Activated naive CD4-positive, alpha-beta T cell treated with anti-CD3 and anti-CD28 coated beads, Interleukin-2, amount 50 U/mL, for 16 hours (primary cell): ENCODE results near the gene POLR2C.
A peak's percentile ranks its signal among the peaks of the same experiment; 100 is the strongest.

Source experiments
- DNase-seq: peaks from one replicate; pipeline ENCODE4 v3.0.0-alpha.2; 2020

POLR2C gene

GRCh38 chr16:57504491-57504890 is 42.0 kb downstream of the POLR2C start:
- DNase-seq, result no peak

GRCh38 chr16:57505169-57505568 is 42.7 kb downstream of the POLR2C start:
- DNase-seq, result no peak

- no peak for DNase-seq
Measured at GRCh38 chr16:57507136-57508034, 44.9 kb downstream of the POLR2C start.

- no peak for DNase-seq
Measured at GRCh38 chr16:57508035-57508425, 45.6 kb downstream of the POLR2C start.

- DNase-seq, result no peak
Measured at GRCh38 chr16:57509231-57509923, 46.9 kb downstream of the POLR2C start.

- DNase-seq, result no peak
Measured at GRCh38 chr16:57510016-57510871, 47.8 kb downstream of the POLR2C start.

GRCh38 chr16:57512296-57513001 is 50.0 kb downstream of the POLR2C start:
- DNase-seq, result no peak

- DNase-seq, result no peak
Measured at GRCh38 chr16:57513371-57514102, 51.1 kb downstream of the POLR2C start.

- DNase-seq, result no peak
Measured at GRCh38 chr16:57514371-57514770, 51.9 kb downstream of the POLR2C start.

GRCh38 chr16:57514791-57515600 is 52.5 kb downstream of the POLR2C start:
- DNase-seq, result no peak

- no peak for DNase-seq
Measured at GRCh38 chr16:57516176-57516725, 53.8 kb downstream of the POLR2C start.

GRCh38 chr16:57516773-57517172 is 54.3 kb downstream of the POLR2C start:
- no peak for DNase-seq

GRCh38 chr16:57517397-57518367 is 55.2 kb downstream of the POLR2C start:
- no peak for DNase-seq

GRCh38 chr16:57518520-57518919 is 56.0 kb downstream of the POLR2C start:
- no peak for DNase-seq

GRCh38 chr16:57518922-57519321 is 56.4 kb downstream of the POLR2C start:
- DNase-seq, result no peak

- peak; percentile 82 for DNase-seq
Measured at GRCh38 chr16:57519796-57520360, 57.4 kb downstream of the POLR2C start.
